GM19193 (cell line): ENCODE measurements around the gene TCF7L1.

Source experiments
- POLR2A ChIP-seq: IDR thresholded peaks from 4 replicates; pipeline ENCODE4 v1.6.1; 2011; ENCODE audit not compliant: insufficient read depth, insufficient read length; ENCODE audit errors: extremely low read depth

Gene TCF7L1

GRCh38 chr2:85213901-85214512, 80.8 kb downstream of the TCF7L1 start:
- TF ChIP-seq POLR2A, result no peak

GRCh38 chr2:85215081-85215447, 81.9 kb downstream of the TCF7L1 start:
- no peak for TF ChIP-seq POLR2A

GRCh38 chr2:85215448-85216401, 82.5 kb downstream of the TCF7L1 start:
- no peak for TF ChIP-seq POLR2A

GRCh38 chr2:85216927-85217326, 83.7 kb downstream of the TCF7L1 start:
- no peak for TF ChIP-seq POLR2A

GRCh38 chr2:85221067-85221691, 88.0 kb downstream of the TCF7L1 start:
- no peak for TF ChIP-seq POLR2A

- TF ChIP-seq POLR2A, result no peak
These were observed 89.6 kb downstream of the TCF7L1 start for GRCh38 chr2:85222792-85223191.

- TF ChIP-seq POLR2A, result no peak
These were observed 93.6 kb downstream of the TCF7L1 start for GRCh38 chr2:85226783-85227182.

GRCh38 chr2:85230679-85231467, 97.7 kb downstream of the TCF7L1 start:
- no peak for TF ChIP-seq POLR2A

- no peak for TF ChIP-seq POLR2A
These were observed 98.2 kb downstream of the TCF7L1 start for GRCh38 chr2:85231468-85231805.

GRCh38 chr2:85231952-85232351, 98.8 kb downstream of the TCF7L1 start:
- TF ChIP-seq POLR2A, result no peak

GRCh38 chr2:85234868-85235267, 101.7 kb downstream of the TCF7L1 start:
- no peak for TF ChIP-seq POLR2A

GRCh38 chr2:85235281-85235680, 102.1 kb downstream of the TCF7L1 start:
- TF ChIP-seq POLR2A, result no peak

GRCh38 chr2:85236084-85236483, 102.9 kb downstream of the TCF7L1 start:
- no peak for TF ChIP-seq POLR2A

- TF ChIP-seq POLR2A, result no peak
These were observed 104.8 kb downstream of the TCF7L1 start for GRCh38 chr2:85237849-85238565.
